Measurements from ENCODE around the gene ADGRF3. TPM values are rescaled to one million over a fixed set of nuclear protein-coding genes. Genes with fewer than 3 reads are reported as not detected.
"Not testable (repeated sequence)": the region's sequence is repeated elsewhere in the genome, so short reads cannot be mapped to it uniquely, and the experiment has no call there.

Gene ADGRF3
- total RNA-seq, 4 donors from 2014 or later: 4.1 TPM; not detected in 3

DNA sequence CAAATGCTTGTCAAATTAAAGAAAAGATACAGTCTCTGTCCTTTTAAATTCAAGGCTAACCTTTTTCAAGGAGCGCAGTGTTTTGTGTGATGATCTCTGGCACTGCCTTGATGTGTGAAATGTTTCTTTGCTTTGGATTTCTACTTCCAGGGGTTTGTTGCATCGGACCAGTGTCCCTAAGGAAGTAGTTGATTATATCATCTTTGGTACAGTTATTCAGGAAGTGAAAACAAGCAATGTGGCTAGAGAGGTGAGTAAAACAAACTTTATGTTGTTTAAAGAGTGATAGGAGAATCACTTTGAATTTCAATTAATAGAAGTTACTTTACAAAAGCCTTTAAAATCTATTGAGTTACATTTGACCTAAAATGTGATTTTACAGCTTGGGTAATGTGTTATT, 73.1 kb downstream of the ADGRF3 start:
- peaks cover 0 to 16% (median 3%) of the 10 kb centered on the region in 4 donors for H3K4me1 ChIP-seq
- no peaks in the 10 kb centered on the region for H3K27me3 ChIP-seq
- H3K4me3 ChIP-seq: no peak overlapping the region
- DNase-seq: no peak
- H3K9me3 ChIP-seq: no peaks in the 10 kb centered on the region
- peaks cover 0 to 12% (median 0%) of the 10 kb centered on the region in 3 donors for H3K36me3 ChIP-seq
- peak overlapping the region in 3 of 4 donors; percentile 48 to 86 (median 73) for H3K27ac ChIP-seq
- TF ChIP-seq POLR2A (IDR thresholded peaks at IDR 0.05) (no peak), CTCF (IDR thresholded peaks at IDR 0.05) (no peak)

GRCh38 chr2:26270373-26270772, 76.2 kb downstream of the ADGRF3 start:
- H3K9me3 ChIP-seq: no peaks in the 10 kb centered on the region
- DNase-seq: no peak
- peaks cover 0 to 6% (median 0%) of the 10 kb centered on the region in 3 donors for H3K36me3 ChIP-seq
- TF ChIP-seq POLR2A (IDR thresholded peaks at IDR 0.05): no peak
- TF ChIP-seq CTCF (IDR thresholded peaks at IDR 0.05): no peak
- H3K27ac ChIP-seq: no peak overlapping the region
- peaks cover 0 to 16% (median 3%) of the 10 kb centered on the region in 4 donors for H3K4me1 ChIP-seq
- H3K4me3 ChIP-seq: no peak overlapping the region
- H3K27me3 ChIP-seq: no peaks in the 10 kb centered on the region

- Histone ChIP-seq H3K4me1 (peaks cover 0 to 15% (median 0%) of the 10 kb centered on the region in 4 donors), H3K36me3 (peaks cover 0 to 6% (median 0%) of the 10 kb centered on the region in 3 donors), H3K27ac (no peak overlapping the region), H3K27me3 (no peaks in the 10 kb centered on the region), H3K9me3 (no peaks in the 10 kb centered on the region), H3K4me3 (no peak overlapping the region)
- TF ChIP-seq POLR2A (IDR thresholded peaks at IDR 0.05) (no peak), CTCF (IDR thresholded peaks at IDR 0.05) (no peak)
- DNase-seq: no peak
Observed at GRCh38 chr2:26269571-26270158, 76.9 kb downstream of the ADGRF3 start.

DNA sequence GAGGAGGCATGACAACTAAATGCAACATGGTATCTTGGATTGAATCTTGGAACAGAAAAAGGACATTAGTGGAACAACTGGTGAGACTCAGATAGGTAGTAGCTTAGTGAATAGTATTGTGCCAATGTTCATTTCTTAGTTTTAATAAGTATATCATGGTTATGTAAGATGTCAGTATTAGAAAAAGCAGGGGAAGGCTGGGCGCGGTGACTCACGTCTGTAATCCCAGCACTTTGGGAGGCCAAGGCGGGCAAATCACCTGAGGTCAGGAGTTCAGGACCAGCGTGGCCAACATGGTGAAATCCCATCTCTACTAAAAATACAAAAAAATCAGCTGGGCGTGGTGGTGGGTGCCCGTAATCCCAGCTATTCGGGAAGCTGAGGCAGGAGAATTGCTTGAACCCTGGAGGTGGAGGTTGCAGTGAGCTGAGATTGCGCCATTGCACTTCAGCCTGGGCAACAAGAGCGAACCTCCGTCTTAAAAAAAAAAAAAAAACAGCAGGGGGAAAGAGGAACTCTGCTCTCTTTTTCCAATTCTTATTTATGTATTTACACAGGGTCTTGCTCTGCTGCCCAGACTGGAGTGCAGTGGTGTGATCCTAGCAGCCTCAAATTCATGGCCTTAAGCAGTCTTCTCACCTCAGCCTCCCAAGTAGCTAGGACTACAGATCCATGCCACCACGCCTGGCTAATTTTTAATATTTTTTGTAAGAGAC, 77.8 kb downstream of the ADGRF3 start:
- not testable (repeated sequence) for H3K27ac ChIP-seq, H3K4me1 ChIP-seq, H3K9me3 ChIP-seq, H3K4me3 ChIP-seq, H3K27me3 ChIP-seq, DNase-seq
- peaks cover 0 to 11% (median 0%) of the 10 kb centered on the region in 3 donors for H3K36me3 ChIP-seq

DNA sequence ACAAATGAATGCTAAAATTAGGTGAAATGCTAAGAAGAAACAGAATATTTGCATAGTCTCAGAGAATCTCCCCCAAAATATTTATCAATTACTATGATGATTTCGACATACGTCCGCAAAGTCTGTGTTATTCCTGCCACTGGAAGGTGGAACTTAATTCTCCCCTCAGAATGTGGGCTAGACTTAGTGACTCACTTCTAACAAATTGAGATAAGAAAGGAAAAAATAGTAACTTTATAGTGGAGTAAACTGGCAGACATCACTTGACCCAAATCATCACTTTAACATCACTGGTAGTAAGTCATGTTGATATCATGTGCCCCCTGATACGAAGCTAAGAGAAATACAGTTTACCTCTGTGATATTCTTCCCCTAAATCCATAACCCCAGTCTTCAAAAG, 78.4 kb downstream of the ADGRF3 start:
- TF ChIP-seq POLR2A (IDR thresholded peaks at IDR 0.05) (no peak), CTCF (IDR thresholded peaks at IDR 0.05) (no peak)
- H3K27ac ChIP-seq: no peak overlapping the region

DNA sequence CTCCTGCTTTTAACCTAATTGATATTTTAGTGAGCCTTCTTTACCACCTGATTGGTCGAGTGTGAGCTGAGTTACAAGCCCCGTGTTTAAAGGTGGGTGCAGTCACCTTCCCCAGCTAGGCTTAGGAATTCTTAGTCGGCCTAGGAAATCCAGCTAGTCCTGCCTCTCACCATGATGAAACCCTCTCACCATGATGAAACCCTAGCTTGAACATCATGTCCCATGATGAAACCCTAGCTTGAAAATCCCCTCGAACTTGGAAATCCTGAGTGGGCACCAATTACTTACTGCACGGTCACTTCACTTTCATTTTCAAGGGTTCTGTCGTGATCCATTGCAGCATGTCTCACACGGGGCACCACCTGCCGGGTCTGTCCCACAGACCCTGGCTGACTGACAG, 87.8 kb downstream of the ADGRF3 start:
- H3K4me1 ChIP-seq, H3K9me3 ChIP-seq, DNase-seq, H3K27me3 ChIP-seq, H3K4me3 ChIP-seq: not testable (repeated sequence)
- H3K27ac ChIP-seq: peak overlapping the region in 2 of 4 donors; percentile 30 to 64
- H3K36me3 ChIP-seq: peaks cover 0 to 49% (median 3%) of the 10 kb centered on the region in 3 donors

More for the DNA sequence above, 78.4 kb downstream of the ADGRF3 start:
- H3K4me3 ChIP-seq: no peak overlapping the region
- no peaks in the 10 kb centered on the region for H3K27me3 ChIP-seq
- no peak for DNase-seq
- H3K4me1 ChIP-seq: peaks cover 0 to under 1% (median 0%) of the 10 kb centered on the region in 4 donors
- H3K36me3 ChIP-seq: peaks cover 0 to 18% (median 0%) of the 10 kb centered on the region in 3 donors
- no peaks in the 10 kb centered on the region for H3K9me3 ChIP-seq

Other genes with a start within 250 kb of the ADGRF3 start
- gene GAREM2, start 173.7 kb downstream of the ADGRF3 start, total RNA-seq: under 1 TPM in 3 of 4 donors, not detected in 1; 0.35 to 0.94 (median 0.85) TPM
- gene HADHA, start 102.2 kb downstream of the ADGRF3 start, total RNA-seq: 100 to 1,000 TPM; 105 to 438 (median 267) TPM
- 100 to 1,000 TPM; 120 to 413 (median 251) TPM for gene HADHB, start 101.8 kb downstream of the ADGRF3 start, total RNA-seq
- 10 to 100 TPM; 28.1 to 82.1 (median 51.2) TPM for gene SELENOI, start 646 bp downstream of the ADGRF3 start, total RNA-seq
- not detected for gene DRC1, start 55.1 kb upstream of the ADGRF3 start, total RNA-seq
- gene OTOF, start 131.3 kb upstream of the ADGRF3 start, total RNA-seq: under 1 TPM in 2 of 4 donors, not detected in 2; 0.66 to 0.83 TPM

Measured in Peyer's patch (tissue), 4 donors.